ENCODE data around the gene AOPEP.
A peak's percentile ranks its signal among the peaks of the same experiment; 100 is the strongest.

AOPEP gene

GRCh38 chr9:94706922-94707321 is 19.6 kb upstream of the AOPEP start:
- DNase-seq = no peak
- Histone ChIP-seq H3K4me3 (ENCODE audit: low read depth, low read length) (no peak overlapping the region), H3K27me3 (replicated peaks) (no peaks in the 10 kb centered on the region), H3K27ac (no peak overlapping the region), H3K36me3 (replicated peaks) (no peaks in the 10 kb centered on the region)
- in situ Hi-C loops (cut with HindIII; ENCODE audit: low pct_ligation_motif_present, low sequenced_read_pairs) = no loop called here
- TF ChIP-seq, protein P1, sequence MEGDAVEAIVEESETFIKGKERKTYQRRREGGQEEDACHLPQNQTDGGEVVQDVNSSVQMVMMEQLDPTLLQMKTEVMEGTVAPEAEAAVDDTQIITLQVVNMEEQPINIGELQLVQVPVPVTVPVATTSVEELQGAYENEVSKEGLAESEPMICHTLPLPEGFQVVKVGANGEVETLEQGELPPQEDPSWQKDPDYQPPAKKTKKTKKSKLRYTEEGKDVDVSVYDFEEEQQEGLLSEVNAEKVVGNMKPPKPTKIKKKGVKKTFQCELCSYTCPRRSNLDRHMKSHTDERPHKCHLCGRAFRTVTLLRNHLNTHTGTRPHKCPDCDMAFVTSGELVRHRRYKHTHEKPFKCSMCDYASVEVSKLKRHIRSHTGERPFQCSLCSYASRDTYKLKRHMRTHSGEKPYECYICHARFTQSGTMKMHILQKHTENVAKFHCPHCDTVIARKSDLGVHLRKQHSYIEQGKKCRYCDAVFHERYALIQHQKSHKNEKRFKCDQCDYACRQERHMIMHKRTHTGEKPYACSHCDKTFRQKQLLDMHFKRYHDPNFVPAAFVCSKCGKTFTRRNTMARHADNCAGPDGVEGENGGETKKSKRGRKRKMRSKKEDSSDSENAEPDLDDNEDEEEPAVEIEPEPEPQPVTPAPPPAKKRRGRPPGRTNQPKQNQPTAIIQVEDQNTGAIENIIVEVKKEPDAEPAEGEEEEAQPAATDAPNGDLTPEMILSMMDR (IDR thresholded peaks at IDR 0.05; ENCODE audit: low read depth, low read length, missing control alignments) = no peak

- no peak for DNase-seq
- H3K27ac ChIP-seq = no peak overlapping the region
- in situ Hi-C loops (cut with HindIII; ENCODE audit: low pct_ligation_motif_present, low sequenced_read_pairs) = no loop called here
- H3K4me3 ChIP-seq (ENCODE audit: low read depth, low read length) = no peak overlapping the region
- no peaks in the 10 kb centered on the region for H3K27me3 ChIP-seq (replicated peaks)
- no peaks in the 10 kb centered on the region for H3K36me3 ChIP-seq (replicated peaks)
- TF ChIP-seq, protein P1 (IDR thresholded peaks at IDR 0.05; ENCODE audit: low read depth, low read length, missing control alignments) = no peak
Observed at GRCh38 chr9:94713436-94714215, 12.9 kb upstream of the AOPEP start.

DNA sequence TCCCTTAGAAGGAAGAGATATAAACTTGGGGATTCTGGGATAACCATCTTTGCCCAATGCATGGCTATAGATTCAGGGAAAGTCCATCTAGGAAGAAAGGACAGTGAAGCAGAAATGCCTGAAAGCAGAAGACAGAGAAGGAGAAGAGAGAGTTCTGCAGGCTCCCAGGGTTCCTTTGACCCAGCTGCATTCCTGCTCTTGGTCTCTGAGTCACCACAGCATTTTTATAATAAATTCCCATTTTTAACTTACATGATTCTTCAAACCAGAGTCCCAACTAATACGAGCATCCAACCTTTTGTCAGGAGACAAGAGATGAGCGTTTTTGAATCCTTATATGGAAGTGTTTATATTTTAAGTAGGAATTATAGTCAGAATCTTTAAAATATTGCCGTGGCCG is 12.0 kb upstream of the AOPEP start:
- Histone ChIP-seq H3K36me3 (replicated peaks) (no peaks in the 10 kb centered on the region), H3K27me3 (replicated peaks) (no peaks in the 10 kb centered on the region), H3K27ac (no peak overlapping the region), H3K4me3 (ENCODE audit: low read depth, low read length) (no peak overlapping the region)
- TF ChIP-seq, protein P1 (IDR thresholded peaks at IDR 0.05; ENCODE audit: low read depth, low read length, missing control alignments) = no peak
- in situ Hi-C loops (cut with HindIII; ENCODE audit: low pct_ligation_motif_present, low sequenced_read_pairs) = no loop called here
- DNase-seq = peak; percentile 18

- TF ChIP-seq, protein P1 (IDR thresholded peaks at IDR 0.05; ENCODE audit: low read depth, low read length, missing control alignments) = no peak
- no peak overlapping the region for H3K4me3 ChIP-seq (ENCODE audit: low read depth, low read length)
- H3K27me3 ChIP-seq (replicated peaks) = no peaks in the 10 kb centered on the region
- in situ Hi-C loops (cut with HindIII; ENCODE audit: low pct_ligation_motif_present, low sequenced_read_pairs) = no loop called here
- no peaks in the 10 kb centered on the region for H3K36me3 ChIP-seq (replicated peaks)
- no peak overlapping the region for H3K27ac ChIP-seq
- peak; percentile 35 for DNase-seq
Observed at GRCh38 chr9:94717761-94718160, 8.7 kb upstream of the AOPEP start.

DNA sequence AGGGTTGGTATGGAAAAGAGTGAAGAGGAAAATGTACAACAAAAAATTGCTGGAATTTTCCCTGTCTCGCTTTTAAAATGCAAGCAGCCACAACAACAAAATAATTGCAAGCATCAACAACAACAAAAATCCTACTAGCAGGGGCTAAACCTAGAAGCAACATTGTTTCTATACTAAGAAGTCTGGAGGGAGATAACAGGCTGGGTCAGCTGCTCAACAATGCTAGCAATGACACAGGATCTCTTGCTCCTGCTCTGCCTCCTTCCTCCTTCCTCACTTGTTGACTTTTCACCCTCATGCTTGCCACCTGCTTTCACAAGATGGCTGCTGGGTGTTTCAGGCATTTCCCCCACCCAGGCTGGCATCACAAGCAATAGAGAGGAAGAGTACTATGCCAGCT is 7.6 kb upstream of the AOPEP start:
- Histone ChIP-seq H3K4me3 (ENCODE audit: low read depth, low read length) (no peak overlapping the region), H3K27me3 (replicated peaks) (no peaks in the 10 kb centered on the region), H3K27ac (no peak overlapping the region), H3K36me3 (replicated peaks) (no peaks in the 10 kb centered on the region)
- TF ChIP-seq, protein P1 (IDR thresholded peaks at IDR 0.05; ENCODE audit: low read depth, low read length, missing control alignments) = no peak
- in situ Hi-C loops (cut with HindIII; ENCODE audit: low pct_ligation_motif_present, low sequenced_read_pairs) = no loop called here
- DNase-seq = no peak

- Histone ChIP-seq H3K27me3 (replicated peaks) (no peaks in the 10 kb centered on the region), H3K4me3 (ENCODE audit: low read depth, low read length) (no peak overlapping the region), H3K36me3 (replicated peaks) (no peaks in the 10 kb centered on the region), H3K27ac (no peak overlapping the region)
- TF ChIP-seq, protein P1 (IDR thresholded peaks at IDR 0.05; ENCODE audit: low read depth, low read length, missing control alignments) = no peak
- DNase-seq = no peak
- in situ Hi-C loops (cut with HindIII; ENCODE audit: low pct_ligation_motif_present, low sequenced_read_pairs) = no loop called here
Observed at GRCh38 chr9:94719878-94720277, 6.6 kb upstream of the AOPEP start.

All from brain microvascular endothelial cell (primary cell).